ENCODE measurements around the gene TOP1. TPM values are rescaled to one million over a fixed set of nuclear protein-coding genes. Genes with fewer than 3 reads are reported as not detected.

TOP1 gene
- total RNA-seq, 2 donors from 2014 or later, result 64.3 to 65.7 TPM

- no peak for DNase-seq
- intact Hi-C loops (cut with DNase I, micrococcal nuclease), result no loop called here
- ATAC-seq, result peak; percentile 68
Measured at GRCh38 chr20:41078329-41078728, 49.7 kb downstream of the TOP1 start.

- intact Hi-C loops (cut with DNase I, micrococcal nuclease), result no loop called here
- ATAC-seq (no peak), DNase-seq (no peak)
Measured at GRCh38 chr20:41079066-41079465, 50.4 kb downstream of the TOP1 start.

GRCh38 chr20:41080866-41081265, 52.2 kb downstream of the TOP1 start:
- intact Hi-C loops (cut with DNase I, micrococcal nuclease), result no loop called here
- DNase-seq (no peak), ATAC-seq (no peak)

GRCh38 chr20:41081276-41081814, 52.7 kb downstream of the TOP1 start:
- DNase-seq, result no peak
- no peak for ATAC-seq
- intact Hi-C loops (cut with DNase I, micrococcal nuclease), result no loop called here

GRCh38 chr20:41082306-41082705, 53.7 kb downstream of the TOP1 start:
- DNase-seq (no peak), ATAC-seq (no peak)
- intact Hi-C loops (cut with DNase I, micrococcal nuclease), result no loop called here

GRCh38 chr20:41085606-41086005, 57.0 kb downstream of the TOP1 start:
- intact Hi-C loops (cut with DNase I, micrococcal nuclease), result no loop called here
- DNase-seq, result no peak

GRCh38 chr20:41086402-41087324, 58.0 kb downstream of the TOP1 start:
- peak; percentile 69 for ATAC-seq

More at GRCh38 chr20:41085606-41086005, 57.0 kb downstream of the TOP1 start:
- ATAC-seq, result no peak

GRCh38 chr20:41087325-41087685, 58.7 kb downstream of the TOP1 start:
- intact Hi-C loops (cut with DNase I, micrococcal nuclease), result no loop called here
- peak; percentile 71 for ATAC-seq
- no peak for DNase-seq

More at GRCh38 chr20:41086402-41087324, 58.0 kb downstream of the TOP1 start:
- intact Hi-C loops (cut with DNase I, micrococcal nuclease), result no loop called here
- no peak for DNase-seq

GRCh38 chr20:41087777-41088176, 59.2 kb downstream of the TOP1 start:
- ATAC-seq (peak; percentile 9), DNase-seq (no peak)
- intact Hi-C loops (cut with DNase I, micrococcal nuclease), result no loop called here

GRCh38 chr20:41089555-41089954, 60.9 kb downstream of the TOP1 start:
- ATAC-seq (no peak), DNase-seq (no peak)
- intact Hi-C loops (cut with DNase I, micrococcal nuclease), result no loop called here

- no peak for ATAC-seq
- no peak for DNase-seq
- intact Hi-C loops (cut with DNase I, micrococcal nuclease), result loop anchor here in 1 of 2 donors (10.0 kb wide), 1 partner anchor 97 kb away; no protein-coding TSS in a partner anchor
Measured at GRCh38 chr20:41091927-41092326, 63.3 kb downstream of the TOP1 start.

GRCh38 chr20:41094353-41095055, 65.9 kb downstream of the TOP1 start:
- DNase-seq (no peak), ATAC-seq (peak; percentile 16)
- intact Hi-C loops (cut with DNase I, micrococcal nuclease), result loop anchor here (2.0 to 10.0 kb wide), 3 partner anchors 100 to 126 kb away; no protein-coding TSS in a partner anchor

- peak in 1 of 2 donors; percentile 60 for DNase-seq
- intact Hi-C loops (cut with DNase I, micrococcal nuclease), result loop anchor here (2.0 to 10.0 kb wide), 3 partner anchors 101 to 127 kb away; no protein-coding TSS in a partner anchor
- peak; percentile 78 for ATAC-seq
Measured at GRCh38 chr20:41095110-41095969, 66.7 kb downstream of the TOP1 start.

- ATAC-seq, result no peak
- intact Hi-C loops (cut with DNase I, micrococcal nuclease), result loop anchor here (5.0 to 10.0 kb wide), 2 partner anchors 104 to 106 kb away; no protein-coding TSS in a partner anchor
- DNase-seq, result no peak
Measured at GRCh38 chr20:41098703-41099250, 70.2 kb downstream of the TOP1 start.

GRCh38 chr20:41100001-41100480, 71.4 kb downstream of the TOP1 start:
- ATAC-seq (no peak), DNase-seq (no peak)
- intact Hi-C loops (cut with DNase I, micrococcal nuclease), result no loop called here

- intact Hi-C loops (cut with DNase I, micrococcal nuclease), result no loop called here
- DNase-seq (no peak), ATAC-seq (peak; percentile 41)
Measured at GRCh38 chr20:41101660-41102059, 73.0 kb downstream of the TOP1 start.

- no peak for ATAC-seq
- DNase-seq, result no peak
- intact Hi-C loops (cut with DNase I, micrococcal nuclease), result no loop called here
Measured at GRCh38 chr20:41108531-41108930, 79.9 kb downstream of the TOP1 start.

- ATAC-seq (no peak), DNase-seq (no peak)
- intact Hi-C loops (cut with DNase I, micrococcal nuclease), result no loop called here
Measured at GRCh38 chr20:41110012-41110411, 81.4 kb downstream of the TOP1 start.
